ENCODE data around the gene SYT15. TPM values are rescaled to one million over a fixed set of nuclear protein-coding genes. Genes with fewer than 3 reads are reported as not detected.
"Not testable (repeated sequence)": the region's sequence is repeated elsewhere in the genome, so short reads cannot be mapped to it uniquely, and the experiment has no call there.

The SYT15 gene
- total RNA-seq (2012; rRNA removed) (0.54 and 1.1 TPM in 2 replicates), polyA plus RNA-seq (2012; rRNA removed) (0.42 and 0.68 TPM in 2 replicates), Bru-seq, nascent RNA (percentile 9 among the genes with signal in this experiment), BruChase-seq, experiment 1, labeled RNA remaining after a 6-hour chase (percentile 23 among the genes with signal in this experiment), BruChase-seq, experiment 2, labeled RNA remaining after a 2-hour chase (percentile 20 among the genes with signal in this experiment)
- polyA plus RNA-seq (2012; cell fraction: cytosol; rRNA removed), result 0.09 and 0.25 TPM in 2 replicates
- 0.41 and 0.94 TPM in 2 replicates for polyA plus RNA-seq (2012; cell fraction: nucleus; rRNA removed; ENCODE audit: low replicate concordance)
- long read RNA-seq, partial matches to known transcripts, result 0 of 1 reads
- long read RNA-seq, other reads (novel, unspliced or antisense), result 1 of 1 reads

DNA sequence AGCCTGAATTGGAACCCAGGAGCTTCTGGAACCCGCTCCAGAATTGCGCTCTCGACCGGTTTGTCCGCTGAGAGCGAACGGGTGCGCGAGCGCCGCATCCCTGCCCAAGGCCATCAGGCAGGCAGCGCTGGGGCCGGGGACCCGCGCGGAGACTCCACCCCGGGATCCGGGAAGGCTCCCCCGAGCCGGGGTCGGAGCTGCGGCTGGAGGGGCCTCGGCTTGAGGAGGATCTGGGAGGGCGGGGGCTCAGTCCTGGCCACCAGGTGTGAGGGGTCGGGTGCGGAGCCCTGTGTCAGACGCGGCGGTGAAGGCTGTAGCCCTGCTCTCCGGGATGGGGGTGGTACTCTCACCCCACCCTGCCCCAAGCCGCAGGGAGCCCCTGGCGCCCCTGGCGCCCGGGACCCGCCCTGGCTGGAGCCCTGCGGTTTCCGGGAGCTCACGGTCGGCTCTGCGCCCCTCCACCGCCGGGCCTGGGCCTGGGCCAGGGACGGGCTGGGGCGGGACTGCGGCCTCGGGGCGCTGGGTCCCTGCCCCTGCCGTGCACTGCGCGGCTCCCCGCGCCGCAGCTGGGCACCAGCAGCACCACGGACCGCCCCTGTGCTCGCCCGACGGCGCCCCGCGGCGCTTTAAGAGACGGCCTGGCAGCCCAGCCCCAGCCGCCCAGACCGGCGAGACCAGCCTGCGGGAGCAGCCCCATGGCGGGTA is at the start of gene SYT15:
Gene SYT15, plus strand, starts transcription at position 655 of the 705 bp plus-strand sequence. Its CDS starts 41 bp downstream, at position 696.
- H4K8ac ChIP-seq (ENCODE audit: low read depth in 2 of 2, low read length in 2 of 2); H3K14ac ChIP-seq (replicated peaks; ENCODE audit: low read depth, low read length); H3K4me3 ChIP-seq (ENCODE audit: insufficient read depth, low read depth, low read length); H3K36me3 ChIP-seq (ENCODE audit: control insufficient read depth, insufficient read depth, low read length); H3K4me1 ChIP-seq (ENCODE audit: control insufficient read depth, insufficient read depth, low read length); DNase-seq; H2BK20ac ChIP-seq (ENCODE audit: low read depth, low read length); H2BK5ac ChIP-seq (ENCODE audit: low read depth, low read length, poor library complexity, severe bottlenecking); H3K23ac ChIP-seq (ENCODE audit: low read depth, low read length); in situ Hi-C loops (cut with MboI; ENCODE audit: low sequenced_read_pairs); H2AK9ac ChIP-seq (replicated peaks; ENCODE audit: low read depth, low read length, poor library complexity); H3K9me3 ChIP-seq (ENCODE audit: control insufficient read depth, insufficient read depth, low read length); H3K4ac ChIP-seq (ENCODE audit: low read depth, low read length); H3K18ac ChIP-seq (ENCODE audit: low read depth, low read length); H3K79me1 ChIP-seq (ENCODE audit: low read depth in 1 of 2, low read length in 2 of 2); H4K91ac ChIP-seq (ENCODE audit: insufficient read depth, low read depth, low read length); H3K27ac ChIP-seq (ENCODE audit: insufficient read depth, low read length); H2AFZ ChIP-seq (replicated peaks; ENCODE audit: low read length, poor library complexity); intact Hi-C loops (cut with micrococcal nuclease); POLR2A ChIA-PET (ENCODE audit: unreplicated experiment); H2AK5ac ChIP-seq (ENCODE audit: low read depth, low read length); H3K9ac ChIP-seq (ENCODE audit: low read depth, low read length); BruUV-seq (replicated peaks); H3K9me1 ChIP-seq (ENCODE audit: insufficient read depth, low read length); dilution Hi-C loops (cut with HindIII; ENCODE audit: low sequenced_read_pairs, unreplicated experiment); H2BK15ac ChIP-seq (ENCODE audit: low read depth, low read length); H3K27me3 ChIP-seq (ENCODE audit: control insufficient read depth, insufficient read depth, low read length); CTCF ChIA-PET; H4K5ac ChIP-seq (ENCODE audit: low read depth, low read length); H2BK120ac ChIP-seq (ENCODE audit: low read depth, low read length); H3K4me2 ChIP-seq (ENCODE audit: low read depth, low read length); H3K56ac ChIP-seq (ENCODE audit: extremely low read depth, insufficient read depth, low read length); H4K20me1 ChIP-seq (ENCODE audit: insufficient read depth, low read length): not testable (repeated sequence)
- WGBS, 2 experiments (ENCODE audit: extremely low coverage in 2 of 2, insufficient read length in 1 of 2), result no CpG with 5 or more reads among the region's 68 CpGs
- ATAC-seq (ENCODE audit: low read depth), result peak; percentile 70

DNA sequence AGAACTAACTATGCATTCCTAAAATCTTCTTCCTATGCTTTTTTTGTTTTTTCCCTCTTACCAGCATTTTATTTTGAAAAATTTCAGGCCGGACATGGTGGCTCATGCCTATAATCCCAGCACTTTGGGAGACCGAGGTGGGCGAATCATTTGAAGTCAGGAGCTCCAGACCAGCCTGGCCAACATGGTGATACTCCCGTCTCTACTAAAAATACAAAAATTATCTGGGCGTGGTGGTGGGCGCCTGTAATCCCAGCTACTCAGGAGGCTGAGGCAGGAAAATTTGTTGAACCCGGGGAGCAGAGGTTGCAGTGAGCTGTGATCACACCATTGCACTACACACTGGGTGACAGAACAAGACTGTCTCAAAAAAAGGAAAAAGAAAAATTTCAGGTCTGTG is 49.2 kb upstream of the SYT15 start:
- H3K14ac ChIP-seq (replicated peaks; ENCODE audit: low read depth, low read length); H3K4me1 ChIP-seq (ENCODE audit: control insufficient read depth, insufficient read depth, low read length); H4K20me1 ChIP-seq (ENCODE audit: insufficient read depth, low read length); H3K9me3 ChIP-seq (ENCODE audit: control insufficient read depth, insufficient read depth, low read length); H3K23ac ChIP-seq (ENCODE audit: low read depth, low read length); dilution Hi-C loops (cut with HindIII; ENCODE audit: low sequenced_read_pairs, unreplicated experiment); H3K9ac ChIP-seq (ENCODE audit: low read depth, low read length); H3K56ac ChIP-seq (ENCODE audit: extremely low read depth, insufficient read depth, low read length); DNase-seq; H2AK9ac ChIP-seq (replicated peaks; ENCODE audit: low read depth, low read length, poor library complexity); H4K5ac ChIP-seq (ENCODE audit: low read depth, low read length); H3K36me3 ChIP-seq (ENCODE audit: control insufficient read depth, insufficient read depth, low read length); H2BK5ac ChIP-seq (ENCODE audit: low read depth, low read length, poor library complexity, severe bottlenecking); H4K8ac ChIP-seq (ENCODE audit: low read depth in 2 of 2, low read length in 2 of 2); H2AK5ac ChIP-seq (ENCODE audit: low read depth, low read length); H3K18ac ChIP-seq (ENCODE audit: low read depth, low read length); H2BK20ac ChIP-seq (ENCODE audit: low read depth, low read length); H2AFZ ChIP-seq (replicated peaks; ENCODE audit: low read length, poor library complexity); H2BK120ac ChIP-seq (ENCODE audit: low read depth, low read length); H3K4me3 ChIP-seq (ENCODE audit: insufficient read depth, low read depth, low read length); ATAC-seq (ENCODE audit: low read depth); H3K4ac ChIP-seq (ENCODE audit: low read depth, low read length); BruUV-seq (replicated peaks); H4K91ac ChIP-seq (ENCODE audit: insufficient read depth, low read depth, low read length); POLR2A ChIA-PET (ENCODE audit: unreplicated experiment); H3K27me3 ChIP-seq (ENCODE audit: control insufficient read depth, insufficient read depth, low read length); H3K27ac ChIP-seq (ENCODE audit: insufficient read depth, low read length); intact Hi-C loops (cut with micrococcal nuclease); H2BK15ac ChIP-seq (ENCODE audit: low read depth, low read length); H3K4me2 ChIP-seq (ENCODE audit: low read depth, low read length): not testable (repeated sequence)
- Histone ChIP-seq H3K9me1 (ENCODE audit: insufficient read depth, low read length) (peaks cover 20% of the 10 kb centered on the region), H3K79me1 (ENCODE audit: low read depth in 1 of 2, low read length in 2 of 2) (peaks cover 0 to 11% of the 10 kb centered on the region in 2 experiments; a peak in 2 of 4 replicates)
- CTCF ChIA-PET, result interaction anchor here (1.0 kb wide), 1 partner anchor 11 kb away, joined by 3 read pairs; no protein-coding TSS in a partner anchor
- WGBS, 2 experiments (ENCODE audit: extremely low coverage in 2 of 2, insufficient read length in 1 of 2), result 80% methylated on average over 7 of the region's 7 CpGs; no CpG with 5 or more reads in 1 of the 2 experiments
- in situ Hi-C loops (cut with MboI; ENCODE audit: low sequenced_read_pairs), result loop anchor here (25.0 kb wide), 2 partner anchors 883 to 1542 kb away; partner anchors contain the start of gene DEPP1

Measured in IMR-90 (cell line).